T-helper 22 cell (primary cell): ENCODE measurements around the gene HID1.
"Not testable (repeated sequence)": the region's sequence is repeated elsewhere in the genome, so short reads cannot be mapped to it uniquely, and the experiment has no call there.

ENCODE experiments used
- DNase-seq: peaks from one replicate; pipeline ENCODE4 v3.0.0-alpha.2; 2020; ENCODE audit warnings: low read depth

Gene HID1

GRCh38 chr17:74972107-74972972, at the start of gene HID1:
HID1 (minus strand) TSS chr17:74972759; CDS start chr17:74972656, 103 bp downstream.
- peak; percentile 70 for DNase-seq

- DNase-seq = no peak
These were observed 48.0 kb upstream of the HID1 start for GRCh38 chr17:75020331-75021110.

DNA sequence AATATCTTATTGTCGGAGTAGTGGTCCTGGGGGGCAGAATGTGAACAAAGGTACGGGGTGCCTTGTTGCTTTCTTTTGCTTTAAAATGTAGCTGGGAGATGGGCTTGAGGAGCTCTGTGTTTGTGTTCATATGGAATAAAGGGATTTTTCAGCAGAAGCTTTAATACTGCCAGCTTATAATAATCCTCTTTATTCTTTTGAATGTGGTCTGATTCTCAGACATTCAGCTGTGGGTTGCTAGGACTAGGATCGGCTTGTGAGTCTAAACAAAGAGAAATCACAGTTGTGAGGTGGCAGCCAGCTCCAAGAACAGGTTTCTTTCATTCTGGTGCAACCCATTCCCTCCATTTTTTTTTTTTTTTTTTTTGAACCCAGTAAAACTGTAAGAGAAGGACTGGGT, 47.2 kb upstream of the HID1 start:
- no peak for DNase-seq

DNA sequence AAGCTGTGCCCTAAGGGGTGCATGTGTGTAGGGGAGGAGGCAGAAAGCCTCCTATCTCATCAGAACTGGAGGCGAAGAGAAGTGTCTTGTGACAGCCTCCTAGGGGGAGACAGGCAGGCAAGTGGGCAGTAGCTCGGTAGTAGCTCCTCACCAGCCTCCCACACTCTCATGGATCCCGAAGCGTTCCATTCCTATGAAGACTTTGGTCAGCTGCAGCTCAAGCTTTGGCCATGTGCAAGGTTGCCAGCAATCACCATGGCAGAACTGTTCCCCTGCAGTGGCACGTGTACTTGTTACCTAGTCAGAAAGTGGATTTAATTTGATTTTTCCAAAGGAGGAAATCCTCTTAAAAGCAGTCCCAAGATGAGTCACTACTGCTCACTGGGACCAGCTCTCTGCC, 46.6 kb upstream of the HID1 start:
- no peak for DNase-seq

DNA sequence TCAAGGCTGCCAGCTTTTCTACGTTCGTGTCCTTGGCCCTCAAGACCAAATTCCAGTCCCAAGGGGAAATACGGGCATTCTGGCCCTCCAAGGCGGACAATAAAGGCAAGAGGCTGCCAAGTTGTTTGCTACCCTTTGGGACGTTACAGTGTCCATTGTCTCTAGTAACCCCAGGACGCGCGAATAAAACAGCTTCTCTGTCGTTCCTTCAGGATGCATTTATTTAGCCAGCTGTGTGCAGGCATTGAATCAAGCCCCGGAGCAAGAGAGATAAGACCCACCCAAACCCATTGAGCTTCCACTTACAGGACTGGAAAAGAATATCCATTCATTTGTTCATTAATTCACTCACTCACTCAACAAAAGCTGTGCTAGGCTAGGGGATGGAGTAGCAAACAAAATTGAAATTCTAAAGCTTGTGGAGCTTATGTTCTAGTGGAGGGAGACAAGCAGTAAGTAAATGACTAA, 40.6 kb upstream of the HID1 start:
- no peak for DNase-seq

DNA sequence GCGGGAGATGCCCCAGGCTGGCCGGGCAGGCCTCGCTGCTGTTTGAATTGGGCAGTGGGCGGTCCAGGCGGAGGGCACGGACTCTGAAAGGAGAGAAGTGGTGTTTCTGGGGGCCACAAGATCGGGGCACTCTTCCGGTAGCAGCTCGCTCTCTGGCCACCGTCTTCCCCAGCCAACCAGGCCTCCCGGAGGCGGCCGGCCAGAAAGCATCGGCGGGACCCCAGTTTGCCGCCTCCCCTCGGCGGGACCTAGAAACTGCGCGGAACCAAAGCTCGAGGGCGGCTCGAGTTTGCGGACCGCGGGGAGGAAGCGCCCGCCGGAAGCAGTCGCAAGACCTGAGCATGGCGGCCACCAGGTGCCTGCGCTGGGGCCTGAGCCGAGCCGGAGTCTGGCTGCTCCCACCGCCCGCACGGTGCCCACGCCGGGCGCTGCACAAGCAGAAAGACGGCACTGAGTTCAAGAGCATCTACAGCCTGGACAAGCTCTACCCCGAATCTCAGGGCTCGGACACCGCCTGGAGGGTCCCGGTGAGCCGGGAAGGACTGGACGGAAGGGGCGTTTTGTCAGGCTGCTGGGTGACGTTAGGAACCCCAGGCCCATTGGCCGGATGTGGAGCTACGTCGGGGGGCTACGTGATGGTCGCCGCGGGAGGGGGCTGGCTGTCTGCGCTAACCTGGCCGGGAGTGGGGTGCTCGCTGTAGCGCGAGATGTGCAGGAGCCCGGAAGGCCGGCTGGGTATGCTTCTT, 40.0 kb upstream of the HID1 start, which contains the start of gene MRPL58:
Gene MRPL58, plus strand, starts transcription at position 325 of the 746 bp plus-strand sequence. Its CDS starts 17 bp downstream, at position 342.
- peak; percentile 53 for DNase-seq

DNA sequence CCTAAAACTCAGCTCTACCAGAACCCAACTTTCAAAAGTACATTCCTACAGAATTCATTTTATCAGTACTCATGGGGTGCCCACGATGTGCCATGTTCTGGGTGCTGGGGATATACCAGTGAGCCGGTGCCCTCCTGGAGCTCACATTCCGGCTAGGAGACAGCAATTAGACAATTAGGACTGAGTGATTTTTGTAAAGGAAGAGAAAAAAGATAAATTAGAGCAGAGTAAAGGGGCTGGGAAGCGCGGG, 39.5 kb upstream of the HID1 start:
- no peak for DNase-seq

DNA sequence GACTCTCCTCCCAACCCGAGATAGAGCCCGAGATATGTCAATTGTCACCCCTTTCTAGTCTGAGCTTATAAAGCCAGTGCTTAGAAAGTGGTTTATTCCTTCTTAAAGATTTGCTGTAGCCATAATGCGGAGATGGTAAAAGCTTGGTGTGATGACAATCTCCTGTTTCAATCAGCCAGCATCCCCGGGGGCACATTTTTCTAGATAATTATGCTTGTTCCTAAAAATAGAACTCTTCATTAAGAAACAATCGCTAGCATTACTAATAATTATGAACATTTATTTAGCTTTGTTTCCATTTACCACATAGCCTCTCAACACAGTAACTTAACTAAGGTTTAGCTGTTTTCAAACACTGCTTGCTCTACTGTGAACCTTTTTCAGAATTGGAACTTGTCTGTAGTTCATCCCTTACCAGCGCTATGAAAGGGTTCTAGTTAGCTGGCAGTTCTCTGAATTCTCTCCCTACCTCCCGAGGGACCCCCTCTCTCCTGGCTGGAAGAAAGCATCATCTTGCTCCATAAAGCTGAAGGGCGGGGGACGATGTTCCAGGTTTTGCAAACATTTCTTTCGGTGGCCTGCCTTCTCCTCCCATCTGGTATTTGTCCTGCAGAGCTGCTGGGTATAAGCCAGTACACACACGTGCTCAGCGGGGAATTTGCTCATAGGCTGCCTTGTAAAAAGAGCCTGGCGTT, 39.0 kb upstream of the HID1 start:
- DNase-seq = no peak

DNA sequence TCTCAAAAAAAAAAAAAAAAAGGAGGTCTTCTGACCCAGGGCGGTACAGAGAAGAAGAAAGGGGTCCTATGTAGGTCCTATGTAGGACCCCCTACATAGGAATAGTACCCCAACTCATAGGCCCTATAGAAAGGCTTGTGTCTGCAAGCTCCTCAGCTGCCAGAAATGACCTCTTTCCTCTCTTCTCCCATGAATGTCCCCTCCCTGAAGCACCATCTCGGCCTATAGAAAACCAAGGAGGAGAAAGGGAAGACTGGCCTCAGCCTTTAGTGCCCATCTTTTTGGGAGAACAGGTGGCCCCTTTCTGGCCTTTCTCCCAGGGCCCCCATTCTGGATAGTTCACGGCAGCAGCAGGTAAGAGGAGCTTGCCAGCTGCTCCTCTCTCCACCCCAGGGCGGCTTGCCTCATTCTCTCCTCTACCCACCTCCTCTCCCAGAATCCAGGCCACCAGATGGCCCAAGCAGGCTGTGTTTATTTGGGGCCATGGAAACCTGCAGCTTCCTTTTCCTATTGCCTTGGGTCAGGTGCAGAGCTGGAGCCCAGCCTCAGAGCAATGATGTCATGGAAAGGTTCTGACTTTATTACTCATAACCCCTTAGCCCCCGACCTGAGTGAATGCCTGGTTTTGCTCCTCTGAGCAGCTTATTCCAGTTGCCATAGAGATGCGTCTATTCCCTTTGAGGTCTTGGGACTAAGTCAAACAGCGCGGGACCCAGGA, 38.3 kb upstream of the HID1 start:
- DNase-seq = no peak

DNA sequence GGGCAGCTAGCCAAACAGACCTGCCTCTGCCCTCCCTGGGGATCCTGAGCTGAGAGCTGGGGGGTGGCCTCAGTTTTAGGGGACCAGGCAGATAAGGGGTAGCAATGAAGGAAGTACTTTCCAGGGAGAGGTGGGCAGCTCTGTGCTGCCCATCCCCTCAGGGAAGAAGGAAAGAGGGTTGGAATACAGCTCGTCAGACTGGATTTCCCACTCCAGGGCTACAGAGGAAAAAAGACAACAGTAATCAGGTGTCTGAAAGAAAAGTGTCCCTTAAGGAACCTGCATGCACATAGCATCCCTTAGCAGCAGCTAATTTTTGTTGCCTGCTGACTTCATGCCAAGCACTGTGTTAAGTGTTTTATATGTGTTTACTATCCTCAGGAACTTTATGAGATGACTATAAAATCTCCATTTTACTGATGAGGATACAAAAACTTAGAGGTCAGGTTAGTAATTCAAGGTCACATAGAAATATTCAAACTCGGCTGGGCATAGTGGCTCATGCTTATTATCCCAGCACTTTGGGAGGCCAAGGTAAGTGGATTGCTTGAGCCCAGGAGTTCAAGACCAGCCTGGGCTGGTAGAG, 36.7 kb upstream of the HID1 start:
- no peak for DNase-seq

DNA sequence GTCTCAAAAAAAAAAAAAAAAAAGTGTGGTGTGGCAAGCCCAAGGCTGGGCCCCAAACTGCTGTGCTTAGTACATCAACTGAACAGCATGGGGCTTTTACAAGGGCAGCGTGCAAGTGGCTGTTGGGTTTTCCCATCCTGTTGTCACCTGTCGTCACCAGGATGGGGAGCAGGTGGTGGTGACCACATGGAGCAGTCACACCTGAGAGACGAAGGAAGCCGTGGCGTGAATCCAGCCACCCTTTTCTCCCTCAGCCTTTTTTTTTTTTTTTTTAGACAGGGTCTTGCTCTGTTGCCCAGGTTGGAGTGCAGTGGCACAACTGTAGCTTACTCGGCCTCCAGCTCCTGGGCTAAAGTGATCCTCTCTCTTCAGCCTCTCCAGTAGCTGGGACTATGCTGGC, 35.8 kb upstream of the HID1 start:
- DNase-seq = no peak

DNA sequence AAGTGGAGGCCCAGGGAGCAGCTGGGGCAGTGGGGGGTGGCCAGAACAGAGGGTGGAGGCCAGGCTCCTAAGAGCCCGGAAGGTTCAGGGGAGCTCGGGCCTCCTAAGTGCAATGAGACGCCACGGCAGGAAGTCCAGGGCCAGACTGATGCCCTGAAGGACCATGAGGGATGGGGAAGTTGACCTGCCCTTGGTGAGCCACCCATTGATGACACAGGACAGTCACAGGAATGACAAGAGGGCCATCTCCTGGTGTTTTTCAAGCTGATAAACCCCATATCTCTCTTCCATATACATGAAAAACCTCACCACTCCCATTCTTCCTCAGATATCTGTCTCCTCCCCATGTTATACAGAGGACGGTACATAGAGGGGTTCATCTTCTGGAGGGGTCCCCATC, 34.1 kb upstream of the HID1 start:
- no peak for DNase-seq

- DNase-seq = not testable (repeated sequence)
These were observed 33.5 kb upstream of the HID1 start for GRCh38 chr17:75006084-75006483.

DNA sequence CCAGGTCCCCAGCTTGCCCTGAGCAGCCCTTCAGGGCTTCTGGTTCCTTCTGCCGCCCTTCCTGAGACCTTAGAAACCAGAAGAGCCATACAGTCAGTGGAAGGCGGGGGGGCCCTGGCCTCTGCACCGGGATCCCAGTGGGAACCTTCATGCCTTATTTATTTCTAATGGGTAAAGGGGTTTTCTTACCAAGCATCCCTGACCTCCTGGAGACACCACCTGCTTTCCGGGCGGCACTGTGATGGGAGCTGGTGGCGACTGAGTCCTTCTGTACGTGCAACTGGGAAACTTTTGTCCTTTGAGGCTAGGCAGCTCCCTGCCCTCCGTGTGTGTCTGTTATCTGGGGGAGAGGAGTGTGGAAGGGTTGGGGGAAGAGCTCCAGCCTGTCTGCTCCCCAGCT, 32.7 kb upstream of the HID1 start:
- DNase-seq = no peak

- DNase-seq = no peak
These were observed 31.8 kb upstream of the HID1 start for GRCh38 chr17:75004371-75004770.

DNA sequence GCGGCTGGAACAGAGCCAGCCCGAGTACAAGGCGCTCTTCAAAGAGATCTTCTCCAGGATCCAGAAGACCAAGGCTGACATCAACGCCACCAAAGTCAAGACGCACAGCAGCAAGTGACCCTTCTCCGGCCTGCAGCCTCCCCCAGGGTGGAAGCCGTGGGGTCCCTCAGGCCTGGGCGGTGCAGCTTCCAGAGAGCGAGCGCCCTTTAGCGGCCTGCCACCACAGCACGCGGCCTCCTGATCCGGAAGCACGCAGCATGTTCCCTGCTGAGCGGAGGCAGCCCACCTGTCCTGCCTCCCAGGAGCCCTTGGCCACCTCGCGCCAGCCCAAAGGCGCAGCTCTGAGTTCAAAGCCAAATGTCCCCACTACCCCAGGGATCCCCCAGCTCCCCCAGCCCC, 31.4 kb upstream of the HID1 start:
- no peak for DNase-seq

- DNase-seq = no peak
These were observed 30.8 kb upstream of the HID1 start for GRCh38 chr17:75003070-75003956.

GRCh38 chr17:75001915-75002843, 29.6 kb upstream of the HID1 start:
- DNase-seq = no peak

DNA sequence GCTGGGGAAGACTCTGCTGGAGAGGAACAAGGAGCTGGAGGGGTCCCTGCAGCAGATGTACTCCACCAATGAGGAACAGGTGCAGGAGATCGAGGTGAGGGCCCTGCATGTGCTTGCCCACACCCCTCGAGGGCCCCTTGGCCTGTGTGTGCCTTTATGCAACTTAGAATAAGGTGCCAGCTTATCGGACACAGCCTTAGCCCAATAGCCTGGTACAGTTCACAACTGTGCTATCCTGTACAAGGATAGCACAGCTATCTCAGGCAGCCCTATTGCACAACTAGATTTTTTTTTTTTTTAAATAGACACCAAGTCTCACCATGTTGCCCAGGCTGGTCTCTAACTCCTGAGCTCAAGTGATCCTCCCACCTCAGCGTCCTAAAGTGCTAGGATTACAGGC, 27.0 kb upstream of the HID1 start:
- DNase-seq = no peak
